ENCODE measurements around the gene SAMD4A. TPM values are rescaled to one million over a fixed set of nuclear protein-coding genes. Genes with fewer than 3 reads are reported as not detected.
A peak's percentile ranks its signal among the peaks of the same experiment; 100 is the strongest.

SAMD4A gene
- total RNA-seq, 1 experiment from 2014 or later: 9.2 TPM

- peak; percentile 66 for DNase-seq (ENCODE audit: low read depth)
Measured at GRCh38 chr14:54818201-54819133, 251.5 kb downstream of the SAMD4A start.

GRCh38 chr14:54822685-54823084 is 255.8 kb downstream of the SAMD4A start:
- DNase-seq (ENCODE audit: low read depth): no peak

GRCh38 chr14:54823757-54824549 is 257.0 kb downstream of the SAMD4A start:
- DNase-seq (ENCODE audit: low read depth): no peak

GRCh38 chr14:54828037-54828436 is 261.1 kb downstream of the SAMD4A start:
- DNase-seq (ENCODE audit: low read depth): no peak

GRCh38 chr14:54829486-54830224 is 262.7 kb downstream of the SAMD4A start:
- DNase-seq (ENCODE audit: low read depth): no peak

- no peak for DNase-seq (ENCODE audit: low read depth)
Measured at GRCh38 chr14:54830650-54831049, 263.7 kb downstream of the SAMD4A start.

- DNase-seq (ENCODE audit: low read depth): no peak
Measured at GRCh38 chr14:54834081-54834480, 267.2 kb downstream of the SAMD4A start.

- DNase-seq (ENCODE audit: low read depth): no peak
Measured at GRCh38 chr14:54834727-54835126, 267.8 kb downstream of the SAMD4A start.

GRCh38 chr14:54836231-54836630 is 269.3 kb downstream of the SAMD4A start:
- no peak for DNase-seq (ENCODE audit: low read depth)

- no peak for DNase-seq (ENCODE audit: low read depth)
Measured at GRCh38 chr14:54837508-54838149, 270.7 kb downstream of the SAMD4A start.

GRCh38 chr14:54838931-54839512 is 272.1 kb downstream of the SAMD4A start:
- no peak for DNase-seq (ENCODE audit: low read depth)

- DNase-seq (ENCODE audit: low read depth): no peak
Measured at GRCh38 chr14:54839701-54840119, 272.8 kb downstream of the SAMD4A start.

GRCh38 chr14:54840336-54840735 is 273.4 kb downstream of the SAMD4A start:
- no peak for DNase-seq (ENCODE audit: low read depth)

- no peak for DNase-seq (ENCODE audit: low read depth)
Measured at GRCh38 chr14:54840798-54841197, 273.9 kb downstream of the SAMD4A start.

Other genes starting within 250 kb of the SAMD4A start
- 123 and 178 TPM in 2 replicates for gene CDKN3, start 170.1 kb upstream of the SAMD4A start, total RNA-seq (2014; rRNA removed)
- gene CNIH1, start 125.8 kb upstream of the SAMD4A start, total RNA-seq (2014; rRNA removed): 144 and 255 TPM in 2 replicates
- 126 and 128 TPM in 2 replicates for gene GMFB, start 78.1 kb upstream of the SAMD4A start, total RNA-seq (2014; rRNA removed)
- 9.3 and 14.5 TPM in 2 replicates for gene CGRRF1, start 57.2 kb upstream of the SAMD4A start, total RNA-seq (2014; rRNA removed)

Data from LHCN-M2 (cell line).